ENCODE measurements around the gene ZFHX2. TPM values are rescaled to one million over a fixed set of nuclear protein-coding genes. Genes with fewer than 3 reads are reported as not detected.

Gene ZFHX2
- polyA plus RNA-seq = 0.72 and 1.7 TPM in 2 replicates
- 5.4 and 13.0 TPM in 2 replicates for polyA minus RNA-seq

DNA sequence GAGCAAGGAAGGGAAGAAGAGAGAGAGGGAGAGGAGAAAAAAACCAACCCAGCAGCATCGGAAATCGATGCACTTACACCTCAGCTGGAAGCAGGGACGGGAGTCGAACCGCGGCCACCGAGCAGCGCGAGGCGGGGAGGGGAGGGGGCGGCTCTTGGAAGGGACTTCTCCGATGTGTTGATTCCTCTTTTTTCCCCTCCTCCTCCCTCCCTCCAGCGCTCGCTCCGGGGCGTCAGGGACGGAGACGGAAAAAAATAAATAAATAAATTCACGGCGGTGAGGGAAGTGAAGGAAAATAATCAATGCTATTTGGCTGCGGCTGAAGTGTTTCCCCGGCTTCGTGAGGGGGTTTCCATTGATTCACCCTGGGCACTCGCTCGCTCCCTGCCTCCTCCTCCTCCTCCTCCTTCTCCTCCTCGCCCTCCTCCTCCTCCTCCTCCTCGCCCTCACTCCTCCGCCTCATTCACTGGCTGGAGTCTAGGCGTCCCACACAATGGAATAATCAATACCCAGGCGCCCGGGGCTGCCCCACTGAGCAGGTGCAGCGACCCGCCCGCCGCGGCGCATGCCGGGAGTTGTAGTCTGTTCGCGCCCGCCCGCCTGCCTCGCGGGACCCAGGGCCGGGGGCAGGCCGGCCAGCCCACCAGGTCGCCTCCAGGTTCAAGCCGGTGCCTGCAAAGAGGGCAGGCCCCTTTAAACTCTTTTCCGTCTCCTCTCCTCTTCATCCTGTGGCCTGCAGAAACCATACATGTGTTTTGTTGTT, at the start of gene ZFHX2:
Gene ZFHX2, minus strand, starts transcription at position 500 of the 763 bp plus-strand sequence. CDS start 16,440 bp downstream, outside the sequence.
- no peaks in the 10 kb centered on the region for H3K27me3 ChIP-seq (ENCODE audit: insufficient read depth, low read depth, low read length)
- no peaks in the 10 kb centered on the region for H3K9me2 ChIP-seq (ENCODE audit: insufficient read depth, low read length)
- H3K9ac ChIP-seq (ENCODE audit: low read length) = peak within 1 kb of the TSS; percentile 100
- H2AFZ ChIP-seq (ENCODE audit: low read depth, low read length) = peak within 1 kb of the TSS; percentile 81
- no peaks in the 10 kb centered on the region for H3K36me3 ChIP-seq (ENCODE audit: insufficient read depth, low read length)
- H3K9me3 ChIP-seq (ENCODE audit: low read length) = no peaks in the 10 kb centered on the region
- H4K20me1 ChIP-seq (ENCODE audit: insufficient read depth) = no peaks in the 10 kb centered on the region
- TF ChIP-seq EP300 (conservative IDR thresholded peaks at IDR 0.05; ENCODE audit: poor library complexity, severe bottlenecking) (peak; percentile 70), RAD21 (conservative IDR thresholded peaks at IDR 0.05) (peak; percentile 42), POLR2AphosphoS5 (IDR thresholded peaks at IDR 0.05) (peak; percentile 94), EZH2 (IDR thresholded peaks at IDR 0.05; ENCODE audit: borderline replicate concordance, insufficient read depth, low read length, poor library complexity, severe bottlenecking) (no peak), REST (IDR thresholded peaks at IDR 0.05; ENCODE audit: borderline replicate concordance) (no peak), MXI1 (conservative IDR thresholded peaks at IDR 0.05; ENCODE audit: poor library complexity, severe bottlenecking) (peak; percentile 61), SMC3 (conservative IDR thresholded peaks at IDR 0.05; ENCODE audit: poor library complexity) (peak; percentile 58), TAF1 (IDR thresholded peaks at IDR 0.05; ENCODE audit: low read depth) (peak; percentile 67)
- TF ChIP-seq, protein P1, sequence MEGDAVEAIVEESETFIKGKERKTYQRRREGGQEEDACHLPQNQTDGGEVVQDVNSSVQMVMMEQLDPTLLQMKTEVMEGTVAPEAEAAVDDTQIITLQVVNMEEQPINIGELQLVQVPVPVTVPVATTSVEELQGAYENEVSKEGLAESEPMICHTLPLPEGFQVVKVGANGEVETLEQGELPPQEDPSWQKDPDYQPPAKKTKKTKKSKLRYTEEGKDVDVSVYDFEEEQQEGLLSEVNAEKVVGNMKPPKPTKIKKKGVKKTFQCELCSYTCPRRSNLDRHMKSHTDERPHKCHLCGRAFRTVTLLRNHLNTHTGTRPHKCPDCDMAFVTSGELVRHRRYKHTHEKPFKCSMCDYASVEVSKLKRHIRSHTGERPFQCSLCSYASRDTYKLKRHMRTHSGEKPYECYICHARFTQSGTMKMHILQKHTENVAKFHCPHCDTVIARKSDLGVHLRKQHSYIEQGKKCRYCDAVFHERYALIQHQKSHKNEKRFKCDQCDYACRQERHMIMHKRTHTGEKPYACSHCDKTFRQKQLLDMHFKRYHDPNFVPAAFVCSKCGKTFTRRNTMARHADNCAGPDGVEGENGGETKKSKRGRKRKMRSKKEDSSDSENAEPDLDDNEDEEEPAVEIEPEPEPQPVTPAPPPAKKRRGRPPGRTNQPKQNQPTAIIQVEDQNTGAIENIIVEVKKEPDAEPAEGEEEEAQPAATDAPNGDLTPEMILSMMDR (IDR thresholded peaks at IDR 0.05; ENCODE audit: poor library complexity, severe bottlenecking) = peak; percentile 20
- H3K4me3 ChIP-seq (ENCODE audit: low read length) = peak within 1 kb of the TSS; percentile 89
- H3K79me2 ChIP-seq (replicated peaks; ENCODE audit: insufficient read depth, low read length) = peaks cover 49% of the 10 kb centered on the region
- H3F3A ChIP-seq (ENCODE audit: insufficient read depth, low read length, poor library complexity, severe bottlenecking) = peaks cover 4% of the 10 kb centered on the region
- H3K27ac ChIP-seq (ENCODE audit: low read length) = peak within 1 kb of the TSS; percentile 100
- H3K4me2 ChIP-seq (ENCODE audit: low read length) = peak within 1 kb of the TSS; percentile 20

GRCh38 chr14:23600806-23601205, 49.2 kb upstream of the ZFHX2 start:
- Histone ChIP-seq H3K4me3 (ENCODE audit: low read length) (no peak overlapping the region), H3K9me3 (ENCODE audit: low read length) (no peaks in the 10 kb centered on the region), H3K36me3 (ENCODE audit: insufficient read depth, low read length) (no peaks in the 10 kb centered on the region), H2AFZ (ENCODE audit: low read depth, low read length) (no peak overlapping the region), H4K20me1 (ENCODE audit: insufficient read depth) (no peaks in the 10 kb centered on the region), H3F3A (ENCODE audit: insufficient read depth, low read length, poor library complexity, severe bottlenecking) (no peaks in the 10 kb centered on the region), H3K9ac (ENCODE audit: low read length) (no peak overlapping the region), H3K79me2 (replicated peaks; ENCODE audit: insufficient read depth, low read length) (no peaks in the 10 kb centered on the region), H3K27ac (ENCODE audit: low read length) (no peak overlapping the region), H3K27me3 (ENCODE audit: insufficient read depth, low read depth, low read length) (no peaks in the 10 kb centered on the region), H3K9me2 (ENCODE audit: insufficient read depth, low read length) (no peaks in the 10 kb centered on the region), H3K4me2 (ENCODE audit: low read length) (no peak overlapping the region)
- TF ChIP-seq POLR2AphosphoS5 (IDR thresholded peaks at IDR 0.05) = no peak
- no peak for TF ChIP-seq REST (IDR thresholded peaks at IDR 0.05; ENCODE audit: borderline replicate concordance)
- no peak for TF ChIP-seq EZH2 (IDR thresholded peaks at IDR 0.05; ENCODE audit: borderline replicate concordance, insufficient read depth, low read length, poor library complexity, severe bottlenecking)
- TF ChIP-seq EP300 (conservative IDR thresholded peaks at IDR 0.05; ENCODE audit: poor library complexity, severe bottlenecking) = no peak
- TF ChIP-seq MXI1 (conservative IDR thresholded peaks at IDR 0.05; ENCODE audit: poor library complexity, severe bottlenecking) = no peak
